Stimulated activated CD8-positive, alpha-beta memory T cell treated with anti-CD3 and anti-CD28 coated beads, Interleukin-15, amount 100 ng/mL, for 48 hours (primary cell): ENCODE results near the gene SELENOO.

Experiments
- DNase-seq, 2 donors: peaks; one replicate each; pipeline ENCODE4 v3.0.0-alpha.2; 2020; ENCODE audit warnings: low read depth in 2 of 2

Gene SELENOO

DNA sequence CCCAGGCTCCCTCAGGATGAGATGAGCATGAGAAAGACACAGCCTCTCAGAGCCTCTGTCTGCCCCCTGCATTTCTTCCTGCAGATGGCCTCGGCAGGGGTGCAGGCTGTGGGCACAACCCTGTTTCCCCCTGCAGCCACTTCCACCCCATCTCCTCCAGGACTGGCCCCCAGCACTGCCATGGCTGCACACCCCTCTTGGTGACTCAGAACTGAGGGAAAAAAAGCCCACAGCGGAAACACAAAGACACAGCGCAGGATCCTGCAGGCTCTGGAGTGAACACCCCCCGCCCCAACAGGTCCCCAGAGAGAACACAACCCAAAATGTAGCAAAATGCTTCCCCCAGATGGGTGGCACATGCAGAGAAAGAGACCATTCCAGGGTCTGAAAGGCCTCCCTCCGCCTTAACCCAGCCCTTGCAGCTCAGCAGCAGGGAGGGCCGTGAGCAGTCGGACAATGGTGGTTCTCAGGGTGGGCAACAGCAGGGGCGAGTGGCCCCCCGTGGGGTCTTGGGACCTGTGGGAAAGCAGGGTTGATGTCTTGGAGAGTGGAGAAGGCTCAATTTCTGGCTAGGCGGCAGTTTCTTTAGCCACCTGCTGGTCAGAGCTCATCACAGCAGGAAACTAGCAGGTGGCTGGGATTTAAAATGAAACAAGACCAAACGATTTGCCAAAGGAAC, 36.1 kb downstream of the SELENOO start:
- no peak for DNase-seq

DNA sequence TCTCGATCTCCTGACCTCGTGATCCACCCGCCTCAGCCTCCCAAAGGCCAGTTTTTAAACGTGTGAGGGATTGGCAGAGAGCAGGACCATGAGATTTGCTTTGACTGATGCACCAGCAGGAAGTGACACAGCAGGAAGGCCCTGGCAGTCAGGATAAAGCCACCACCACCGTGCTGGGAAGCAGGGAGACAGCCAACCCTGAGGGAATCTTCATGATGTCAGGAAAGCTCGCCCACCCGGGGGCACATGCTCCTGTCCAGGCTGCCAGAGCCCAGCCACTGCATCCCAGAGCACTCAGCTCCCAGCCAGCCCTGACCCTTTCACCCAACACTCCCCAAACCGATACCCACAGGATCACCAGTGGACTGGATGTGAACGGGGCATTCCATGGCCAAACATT, 37.9 kb downstream of the SELENOO start:
- DNase-seq: no peak

DNA sequence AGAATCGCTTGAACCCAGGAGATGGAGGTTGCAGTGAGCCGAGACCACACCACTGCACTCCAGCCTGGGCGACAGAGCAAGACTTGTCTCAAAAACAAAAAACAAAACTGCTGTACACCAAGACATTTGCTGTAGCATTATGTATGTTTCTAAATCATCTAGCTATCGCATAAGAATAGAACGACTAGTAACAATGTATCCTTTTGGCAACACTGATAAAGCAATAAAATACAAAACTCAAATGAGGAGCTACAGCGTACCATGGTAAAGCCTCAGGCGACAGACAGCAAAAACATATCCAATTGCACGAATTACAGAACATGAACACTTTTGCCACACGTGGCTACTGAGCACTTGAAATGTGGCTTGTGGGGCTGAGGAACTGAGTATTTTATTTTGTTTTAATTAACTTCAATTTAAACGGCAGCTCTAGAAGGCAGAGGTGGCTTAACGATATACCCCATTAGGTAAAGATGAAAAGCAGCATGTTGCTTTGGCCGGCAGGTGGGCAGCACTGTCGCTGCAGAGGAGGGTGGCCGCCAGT, 41.7 kb downstream of the SELENOO start:
- no peak for DNase-seq

DNA sequence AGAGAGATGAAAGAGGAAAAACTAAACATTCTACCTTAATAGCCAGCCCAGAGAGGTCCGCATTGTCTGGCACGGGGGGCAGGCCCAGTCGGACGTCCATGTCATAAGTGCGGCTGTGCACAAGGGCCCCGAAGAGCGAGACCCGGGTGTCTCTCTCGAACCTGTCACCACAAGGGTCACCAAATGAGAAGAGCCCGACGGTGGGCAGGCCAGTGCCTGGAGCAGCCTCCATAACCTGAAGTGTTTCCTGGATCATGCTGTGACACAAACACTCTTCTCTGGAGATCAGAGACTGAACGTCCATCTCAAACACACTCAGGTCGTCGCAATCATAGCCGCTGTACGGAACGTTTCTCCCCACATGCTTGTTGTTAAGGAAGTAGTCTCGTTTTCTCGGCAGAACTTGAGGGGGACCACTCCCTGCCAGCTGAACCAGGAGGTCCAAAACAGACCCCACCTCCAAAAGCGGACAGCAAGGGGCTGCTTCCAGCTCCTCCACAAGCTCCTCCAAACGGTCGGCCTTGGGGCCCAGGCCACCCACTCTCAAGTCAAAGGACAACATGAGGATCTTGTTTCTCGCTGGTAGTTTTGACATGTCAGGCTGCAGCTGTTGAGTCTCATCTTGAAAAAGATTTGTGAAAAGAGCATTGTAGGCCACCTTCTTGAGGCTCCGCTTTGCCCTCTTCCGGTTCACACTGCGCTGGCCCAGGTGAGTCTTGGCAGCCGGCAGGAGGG, 43.0 kb downstream of the SELENOO start:
- DNase-seq: no peak

DNA sequence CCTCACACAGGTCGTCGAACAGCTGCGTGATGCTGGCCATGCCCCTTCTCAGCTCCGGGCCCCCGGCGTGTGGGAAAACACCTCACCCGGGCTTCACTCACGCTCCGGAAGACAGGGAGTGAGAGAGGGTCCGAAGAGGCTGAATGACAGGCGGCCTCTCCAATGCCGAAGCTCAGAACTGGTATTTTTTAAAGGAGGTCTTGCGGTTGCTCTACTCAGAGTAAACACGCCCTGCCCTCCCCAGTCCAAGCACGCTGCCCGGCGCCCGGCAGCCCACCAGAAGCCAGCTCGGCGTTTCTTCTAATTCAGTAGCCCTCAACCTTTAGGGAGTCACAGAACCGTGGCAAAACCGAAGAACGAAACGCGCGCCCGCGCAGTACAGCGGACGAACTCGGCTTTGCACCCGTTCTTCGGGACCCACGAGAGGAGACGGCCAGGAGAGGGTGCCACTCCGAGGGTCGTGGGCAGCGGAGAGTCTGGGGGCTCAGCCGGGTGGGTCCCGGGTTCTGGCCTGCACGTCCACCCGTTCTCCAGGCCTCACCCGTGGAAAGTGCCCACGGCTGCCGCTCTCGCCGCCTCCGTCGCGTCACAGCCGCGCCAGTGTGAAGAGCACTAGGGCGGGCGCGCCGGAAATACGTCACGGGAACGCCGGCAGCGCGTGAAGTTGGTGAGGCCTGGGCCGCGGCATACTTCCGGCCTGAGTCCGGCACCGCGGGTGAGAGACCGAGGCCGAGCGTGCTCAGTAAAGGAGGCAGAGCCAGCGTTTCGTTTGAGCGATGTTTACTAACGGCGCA, 43.8 kb downstream of the SELENOO start, which contains the start of gene TUBGCP6:
TSS of gene TUBGCP6 (minus strand) at position 604 of the 794 bp plus-strand sequence. CDS start at position 40, 564 bp downstream.
- DNase-seq: peak; percentile 90 to 92

DNA sequence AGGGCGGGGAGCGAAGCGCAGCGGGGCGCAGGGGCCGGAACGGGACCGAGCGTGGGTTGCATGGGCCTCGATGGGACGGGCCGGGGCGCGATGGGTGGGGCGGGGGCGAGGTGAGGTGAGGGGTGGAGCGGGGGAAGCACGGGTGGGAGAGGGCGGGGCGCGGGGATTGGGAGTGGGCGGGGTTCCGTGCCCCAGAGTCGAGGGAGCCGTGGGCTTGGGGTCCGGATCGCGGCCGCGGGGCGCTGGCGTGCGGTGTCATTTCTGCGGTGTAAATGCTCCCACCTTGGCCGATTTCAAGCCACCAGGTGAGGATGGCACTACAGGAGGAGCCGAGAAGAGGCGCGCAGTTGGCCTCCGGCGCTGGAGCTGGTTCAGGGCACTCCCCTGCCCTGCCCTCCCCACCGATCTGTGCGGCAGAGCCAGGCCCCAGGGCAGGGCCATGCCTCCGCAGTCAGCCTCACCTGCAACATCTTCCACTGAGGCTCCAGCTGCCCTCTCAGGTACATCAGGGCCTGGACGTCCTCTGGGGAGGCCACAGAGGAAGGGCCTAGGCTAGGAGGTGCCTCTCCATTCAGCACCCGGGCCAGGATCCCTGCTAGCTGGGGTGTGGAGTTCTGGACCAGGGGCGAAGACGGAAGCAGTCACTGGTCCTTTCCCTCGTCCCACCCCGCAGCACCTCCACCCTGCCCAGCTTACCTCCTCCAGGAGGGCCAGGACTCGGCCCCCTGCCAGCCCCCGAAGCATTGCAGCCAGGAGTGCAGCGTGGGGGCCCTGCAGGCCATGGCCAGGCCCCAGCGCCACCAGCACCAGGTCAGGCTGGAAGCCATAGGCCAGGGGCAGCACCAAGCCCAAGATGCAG, 44.6 kb downstream of the SELENOO start:
- no peak for DNase-seq

DNA sequence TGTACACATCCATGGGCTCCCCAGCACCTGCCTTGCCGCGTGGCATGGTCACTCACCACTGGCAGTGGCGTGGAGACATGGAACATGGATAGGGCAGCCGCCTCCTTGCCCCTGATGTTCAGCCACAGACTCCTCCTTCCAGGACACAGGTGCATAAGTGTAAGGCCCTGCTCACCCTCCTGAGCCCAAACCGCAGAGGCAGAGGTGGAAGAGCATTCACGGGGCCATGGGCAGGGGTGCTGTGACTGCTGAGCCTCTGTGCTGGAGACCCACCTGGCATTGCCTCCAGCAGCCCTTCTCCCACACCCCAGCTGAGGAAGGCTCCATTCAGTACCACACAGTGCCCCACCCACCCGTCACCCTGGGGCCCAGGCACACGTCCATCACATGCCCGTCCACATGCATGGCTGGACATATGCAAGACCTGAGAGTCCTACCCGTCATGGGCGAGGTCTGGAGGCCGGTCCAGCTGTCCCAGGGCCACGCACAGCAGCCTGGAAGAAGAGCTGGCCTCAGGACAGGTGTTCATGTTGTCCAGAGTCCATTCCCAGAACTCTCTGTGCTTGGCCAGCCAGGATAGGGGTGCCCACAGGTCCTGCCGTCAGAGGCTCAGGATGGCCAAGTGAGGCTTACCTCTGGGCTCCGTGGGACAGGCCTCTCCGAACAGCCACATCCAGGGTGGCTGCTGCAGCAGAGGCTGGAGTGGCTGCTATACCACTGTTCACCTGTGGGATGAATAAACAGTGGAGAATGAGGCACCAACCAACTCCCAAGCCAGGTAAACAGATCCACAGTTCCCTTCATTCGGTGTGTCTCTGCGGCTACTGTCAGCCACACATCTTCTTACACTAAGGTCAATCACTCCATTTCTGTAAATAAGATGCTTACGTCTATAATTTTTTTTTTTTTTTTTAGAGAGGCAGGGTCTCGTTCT, 45.7 kb downstream of the SELENOO start:
- no peak for DNase-seq

DNA sequence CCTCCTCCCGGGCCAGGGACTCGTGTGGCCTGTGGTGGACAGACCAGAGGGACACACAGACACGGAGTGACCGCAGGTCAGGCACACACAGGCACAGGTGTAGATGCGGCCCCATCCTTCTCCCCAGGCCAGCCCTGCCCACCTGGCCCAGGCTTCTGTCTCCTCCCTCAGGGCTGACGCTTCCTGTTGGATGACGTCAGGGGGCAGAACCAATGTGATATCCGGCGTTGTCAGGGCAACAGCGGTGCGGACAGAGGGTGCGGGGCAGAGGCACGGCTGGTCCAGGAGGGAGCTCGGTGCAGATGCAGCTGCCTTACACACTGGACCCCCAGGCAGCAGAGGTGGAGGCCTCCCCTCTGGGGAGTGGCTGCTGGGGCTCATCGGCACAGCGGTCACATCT, 46.9 kb downstream of the SELENOO start:
- no peak for DNase-seq

DNA sequence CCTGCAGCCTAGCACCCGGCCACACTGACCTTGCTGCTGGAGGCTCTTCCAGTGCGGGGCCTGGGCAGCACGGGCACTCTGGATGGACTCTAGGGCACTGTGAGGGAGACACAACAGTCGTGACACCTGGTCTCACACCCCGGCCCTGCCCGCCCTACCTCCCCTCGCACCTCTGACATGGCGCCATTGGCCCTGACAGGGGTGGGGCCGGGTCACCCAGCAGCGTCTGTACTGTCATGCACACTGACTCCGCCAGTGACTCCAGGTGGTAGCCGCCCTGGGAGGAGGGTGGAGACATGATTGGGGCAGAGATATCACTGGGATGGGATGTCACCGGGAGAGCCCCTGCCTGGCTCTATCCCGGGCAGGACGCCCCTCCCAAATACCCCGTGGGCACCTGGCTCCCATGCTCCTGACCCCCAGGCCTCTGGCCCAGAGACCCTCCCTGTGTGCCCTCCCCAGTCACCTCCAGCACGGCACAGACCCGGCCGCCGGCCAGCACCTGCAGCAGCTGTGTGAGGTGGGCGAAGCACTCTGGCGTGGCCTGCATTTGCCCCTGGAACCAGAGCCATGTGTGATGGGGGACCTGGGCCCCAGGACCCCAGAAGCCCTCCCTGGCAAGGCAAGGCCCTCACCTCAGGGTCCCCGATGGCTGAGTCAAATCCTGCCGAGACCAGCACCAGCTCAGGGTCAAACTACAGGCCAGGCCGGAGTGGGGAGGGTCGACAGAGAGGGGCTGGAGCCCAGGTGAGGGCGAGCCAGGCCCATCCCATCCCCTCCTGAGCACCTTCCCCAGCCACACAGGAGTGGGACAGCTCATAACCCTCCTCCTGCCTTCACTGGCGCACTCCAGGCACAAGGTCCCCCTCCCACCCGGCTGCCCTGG, 47.6 kb downstream of the SELENOO start:
- no peak for DNase-seq

DNA sequence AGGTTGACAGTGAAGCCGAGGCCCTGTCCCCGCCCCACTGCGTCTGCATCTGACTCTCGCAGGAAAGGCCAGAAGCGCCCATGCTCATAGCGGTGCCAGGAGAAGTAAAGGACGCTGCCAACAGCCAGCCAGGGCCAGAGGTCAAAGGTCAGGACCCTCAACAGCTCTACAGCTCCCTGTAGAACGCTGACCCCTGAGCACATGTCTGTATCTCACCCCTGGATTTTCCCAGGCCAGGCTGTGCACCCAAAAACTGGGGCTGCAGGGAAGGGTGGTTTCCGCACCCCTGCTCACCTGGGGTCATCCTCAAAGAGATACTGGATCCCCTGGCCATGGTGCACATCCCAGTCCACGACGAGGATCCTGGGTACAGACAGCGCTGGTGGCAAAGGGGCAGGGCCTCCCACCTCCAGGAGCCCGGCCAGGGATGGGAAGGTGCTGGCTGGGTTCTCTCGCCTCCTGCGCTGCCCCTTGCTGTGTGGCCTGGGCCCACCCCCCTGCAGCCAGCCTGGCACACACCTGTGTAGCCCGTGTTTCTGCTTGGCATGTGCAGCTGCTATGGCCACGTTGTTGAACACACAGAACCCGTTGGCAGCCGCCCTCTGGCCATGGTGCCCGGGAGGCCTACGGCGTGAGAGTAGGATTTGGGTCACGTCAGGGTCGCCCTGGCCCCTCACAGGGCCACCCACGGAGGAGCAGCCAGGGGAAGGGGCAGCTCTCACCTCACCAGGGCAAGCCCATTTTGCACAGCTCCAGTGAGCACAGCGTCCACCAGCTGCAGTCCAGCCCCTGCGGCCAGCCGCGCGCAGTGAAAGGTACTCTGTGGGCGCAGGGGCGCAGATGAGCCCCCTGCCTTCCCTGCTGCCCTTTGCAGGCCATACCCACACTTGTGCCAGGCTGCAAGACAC, 48.8 kb downstream of the SELENOO start:
- no peak for DNase-seq

DNA sequence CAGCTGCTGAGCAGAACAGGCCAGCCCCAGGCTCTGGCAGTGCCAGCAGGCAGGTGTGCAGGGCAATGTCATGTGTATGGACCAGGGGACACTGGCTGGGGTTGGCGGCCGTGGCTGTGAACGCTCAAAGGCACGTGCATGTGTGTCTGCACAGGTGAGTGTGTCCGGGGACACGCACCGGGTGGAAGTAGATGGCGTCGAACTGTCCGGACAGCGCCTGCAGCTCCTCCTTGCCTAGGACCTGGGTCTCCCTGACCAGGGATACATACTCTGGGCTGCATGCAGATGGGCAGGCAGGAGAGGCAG, 49.4 kb downstream of the SELENOO start:
- no peak for DNase-seq

DNA sequence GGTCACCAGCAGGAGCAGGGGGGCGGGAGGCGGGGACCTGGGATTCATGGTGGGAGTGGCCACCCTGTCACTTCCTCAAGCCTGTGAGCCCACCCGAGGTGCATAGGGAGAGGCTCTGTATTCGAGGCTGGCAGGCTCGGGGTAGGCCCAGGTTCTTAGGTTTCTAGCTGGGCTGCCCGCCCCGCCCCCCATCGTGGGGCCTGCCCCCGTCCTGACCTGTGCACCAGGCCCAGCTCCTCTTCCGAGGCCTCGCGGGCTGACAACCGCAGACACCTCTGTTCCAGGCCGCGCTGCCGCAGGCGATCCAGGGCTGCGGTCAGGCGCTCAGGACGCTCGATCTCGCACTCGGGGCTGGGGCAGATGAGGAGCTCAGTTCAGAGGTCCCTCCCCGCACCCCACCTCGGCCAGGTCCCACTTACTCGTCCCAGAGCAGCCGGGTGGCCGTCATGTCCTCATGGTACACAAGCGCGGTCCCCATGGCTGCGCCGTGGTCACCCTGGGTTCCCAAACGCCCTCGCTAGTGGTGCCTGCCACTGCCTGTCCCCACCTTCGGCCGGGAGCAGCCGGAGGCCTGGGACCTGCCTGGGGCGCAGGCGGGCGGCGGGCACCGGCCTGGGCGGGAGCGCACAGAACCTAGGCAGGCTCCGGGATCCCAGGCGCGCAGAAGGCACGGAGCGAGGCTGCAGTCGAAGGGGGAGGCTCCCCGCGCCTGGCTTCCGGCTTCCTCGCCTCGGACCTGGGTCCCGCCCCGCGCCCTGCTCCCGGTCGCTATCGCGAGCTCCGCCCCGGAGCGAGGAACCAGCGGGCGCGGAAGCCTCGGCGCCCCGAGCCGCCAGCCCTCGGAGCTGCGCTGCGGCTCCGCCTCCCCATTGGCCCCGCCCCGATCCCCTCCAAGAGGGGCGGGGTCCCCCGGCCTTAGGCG, 50.0 kb downstream of the SELENOO start, which contains the start of gene HDAC10:
TSS of gene HDAC10 (minus strand) at position 711 of the 922 bp plus-strand sequence. CDS start at position 478, 233 bp downstream.
- DNase-seq: peak; percentile 80 to 83

DNA sequence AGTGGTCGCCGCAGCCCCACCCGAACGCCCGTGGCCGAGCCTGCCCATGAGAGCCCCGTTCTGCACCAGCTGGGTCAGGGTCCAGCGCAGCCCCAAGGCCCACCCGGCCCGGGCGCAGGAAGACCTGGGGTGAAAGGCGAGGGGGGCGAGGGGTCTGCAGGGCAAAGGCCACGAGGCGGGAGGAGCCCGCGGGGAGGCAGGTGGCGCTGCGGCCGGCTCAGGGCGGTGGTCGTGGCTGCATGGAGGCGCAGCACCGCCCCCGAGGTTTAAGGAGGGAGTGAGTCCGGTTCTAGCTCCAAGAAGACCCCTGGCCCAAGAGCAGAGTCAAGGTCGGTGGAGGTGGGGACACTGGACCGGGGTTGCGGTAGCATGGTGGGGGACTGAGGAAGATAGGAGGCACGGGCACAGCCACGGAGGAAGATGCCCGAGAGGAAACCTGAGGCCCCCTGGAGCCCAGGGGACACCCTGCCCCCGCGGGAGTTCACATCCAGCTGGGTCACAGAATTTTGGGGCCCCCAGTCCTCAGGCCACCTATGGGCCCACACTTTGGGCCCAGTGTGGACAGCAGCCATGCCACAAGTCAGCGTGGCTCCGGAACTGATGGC, 50.8 kb downstream of the SELENOO start:
- DNase-seq: no peak

DNA sequence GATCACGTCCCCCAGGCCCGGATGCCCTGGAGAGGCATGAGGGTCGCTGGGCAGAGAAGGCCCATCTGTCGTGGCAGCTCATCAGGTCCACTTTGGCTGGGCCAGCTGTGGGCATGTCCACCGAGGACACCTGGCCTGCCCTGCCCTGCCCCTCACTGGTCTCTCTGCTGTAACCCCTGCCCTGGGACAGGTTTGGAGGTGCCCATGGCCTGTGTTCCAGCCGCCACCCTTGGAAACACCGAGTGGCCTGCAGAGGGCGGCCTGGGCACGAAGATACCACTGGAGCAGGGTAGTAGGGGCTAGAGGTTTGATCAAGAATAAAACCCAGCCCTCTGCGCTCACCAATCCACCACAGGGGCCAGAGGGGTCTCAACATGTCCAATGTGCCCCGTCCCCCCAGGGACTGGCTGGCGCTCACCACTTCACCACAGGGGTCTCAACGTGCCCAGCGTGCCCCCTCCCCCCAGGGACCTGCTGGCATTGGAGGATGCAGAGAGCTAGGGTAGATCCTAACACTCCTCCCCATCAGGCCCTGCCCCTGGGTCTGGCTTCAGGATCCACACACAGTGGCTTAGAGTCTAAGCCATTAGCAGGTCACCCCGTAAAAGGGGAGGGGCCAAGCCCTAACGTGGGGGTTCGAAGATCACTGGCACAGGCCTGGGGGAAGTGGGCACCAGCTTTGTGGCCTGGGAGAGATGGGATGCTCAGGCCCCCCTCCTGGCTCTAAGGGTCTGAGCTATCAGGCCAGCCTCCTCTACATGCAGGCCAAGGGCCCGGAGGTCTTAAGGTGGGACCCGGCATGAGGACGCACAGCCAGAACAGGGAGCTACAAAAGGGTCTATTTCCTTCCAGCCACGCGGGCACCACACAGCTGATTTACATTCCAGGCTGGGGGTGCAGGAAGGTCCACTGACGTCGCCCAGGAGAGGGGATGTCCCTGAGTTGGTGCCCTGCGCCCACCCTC, 51.6 kb downstream of the SELENOO start:
- DNase-seq: peak; percentile 55
